ENCODE measurements around the gene GRIA1. TPM values are rescaled to one million over a fixed set of nuclear protein-coding genes. Genes with fewer than 3 reads are reported as not detected.

The GRIA1 gene
- total and polyA plus RNA-seq, 10 of the 15 experiments (the other 5 are each of a cell fraction or from before 2014, with no cell fraction given): 0.04 to 0.18 (median 0.04) TPM; not detected in 7

GRCh38 chr5:153562189-153562588 lies 71.7 kb downstream of the GRIA1 start:
- TF ChIP-seq CREM (IDR thresholded peaks at IDR 0.05; ENCODE audit: low read depth): no peak
- TF ChIP-seq CEBPZ (IDR thresholded peaks at IDR 0.05; ENCODE audit: low read depth, low read length): no peak
- TF ChIP-seq EZH2 (IDR thresholded peaks at IDR 0.05; ENCODE audit: borderline replicate concordance, control insufficient read depth, low read depth, low read length): no peak
- no peak for TF ChIP-seq NR2C1 (IDR thresholded peaks at IDR 0.05)
- no peak for TF ChIP-seq NFXL1 (IDR thresholded peaks at IDR 0.05; ENCODE audit: borderline replicate concordance)
- TF ChIP-seq ZBED1 (IDR thresholded peaks at IDR 0.05; ENCODE audit: borderline replicate concordance): no peak
- TF ChIP-seq SPI1 (IDR thresholded peaks at IDR 0.05; ENCODE audit: borderline replicate concordance, insufficient read depth, low read depth, low read length): no peak
- no peak for TF ChIP-seq PML (IDR thresholded peaks at IDR 0.05; ENCODE audit: low read length)
- TF ChIP-seq ZNF217 (IDR thresholded peaks at IDR 0.05): no peak
- no peak for TF ChIP-seq SUPT20H (IDR thresholded peaks at IDR 0.05; ENCODE audit: borderline replicate concordance, control insufficient read depth, low read depth, low read length)
- no peak for TF ChIP-seq RAD21 (IDR thresholded peaks at IDR 0.05; ENCODE audit: insufficient read depth, low read depth, low read length)
- no TSS peak for BruUV-seq (replicated peaks)
- no peak for FAIRE-seq
- intact Hi-C loops (cut with micrococcal nuclease; ENCODE audit: unreplicated experiment): no loop called here
- Histone ChIP-seq H4K20me1 (ENCODE audit: control insufficient read depth, insufficient read depth) (no peaks in the 10 kb centered on the region), H3K9me3 (replicated peaks; ENCODE audit: control insufficient read depth, insufficient read depth, low read length) (no peaks in the 10 kb centered on the region), H3K36me3 (ENCODE audit: control insufficient read depth in 2 of 2, insufficient read depth in 2 of 2, low read length in 1 of 2) (no peaks in the 10 kb centered on the region), H3K4me1 (ENCODE audit: control insufficient read depth, insufficient read depth, low read length) (no peaks in the 10 kb centered on the region), H3K4me3 (no peak overlapping the region), H3K27ac (ENCODE audit: control insufficient read depth, insufficient read depth) (no peak overlapping the region), H3K79me2 (ENCODE audit: control insufficient read depth, insufficient read depth, low read length) (no peaks in the 10 kb centered on the region), H3K4me2 (ENCODE audit: control insufficient read depth, insufficient read depth) (no peak overlapping the region), H3K9ac (ENCODE audit: control insufficient read depth, insufficient read depth, low read length) (no peak overlapping the region), H3K27me3 (replicated peaks in 1 of 2; ENCODE audit: control insufficient read depth in 2 of 2, insufficient read depth in 2 of 2, low read length in 1 of 2) (no peaks in the 10 kb centered on the region), H2AFZ (ENCODE audit: control insufficient read depth, low read depth, low read length) (no peak overlapping the region)
- no peak for DNase-seq (ENCODE audit: low read depth, low spot score)
- ChIA-PET RAD21 (ENCODE audit: unreplicated experiment) (no interaction called here), CTCF (no interaction called here), SMC1A (ENCODE audit: uncharacterized antibody, unreplicated experiment) (no interaction called here), POLR2A (no interaction called here)
- ATAC-seq: no peak
- in situ Hi-C loops (cut with MboI): no loop called here
- 0% methylated on average over 1 of the region's 1 CpG for WGBS (ENCODE audit: insufficient coverage, insufficient replicate concordance, low lambda C conversion rate, missing lambda C conversion rate)

All from GM12878 (cell line).